ENCODE measurements around the gene HIF3A.
"Not testable (repeated sequence)": the region's sequence is repeated elsewhere in the genome, so short reads cannot be mapped to it uniquely, and the experiment has no call there.

The HIF3A gene

GRCh38 chr19:46299695-46300094, 2.9 kb downstream of the HIF3A start:
- DNase-seq (no peak), ATAC-seq (replicated peaks) (no peak)
- H3K36me3 Mint-ChIP-seq = peaks cover 0 to 2% of the 10 kb centered on the region in 2 donors
- no peak overlapping the region for H3K27ac Mint-ChIP-seq
- peaks cover 2 to 14% of the 10 kb centered on the region in 2 donors for H3K4me1 Mint-ChIP-seq
- H3K4me3 Mint-ChIP-seq = no peak overlapping the region
- peaks cover 3 to 5% of the 10 kb centered on the region in 2 donors for H3K9me3 Mint-ChIP-seq
- H3K27me3 Mint-ChIP-seq = peaks cover 39 to 57% of the 10 kb centered on the region in 2 donors

GRCh38 chr19:46303322-46303690, 6.5 kb downstream of the HIF3A start:
- ATAC-seq (replicated peaks) = no peak

GRCh38 chr19:46303691-46304397, 7.0 kb downstream of the HIF3A start:
- no peak for DNase-seq
- Mint-ChIP-seq H3K9me3 (peaks cover 11 to 13% of the 10 kb centered on the region in 2 donors), H3K4me3 (no peak overlapping the region), H3K36me3 (peaks cover 2 to 3% of the 10 kb centered on the region in 2 donors), H3K27ac (no peak overlapping the region), H3K4me1 (peaks cover under 1 to 3% of the 10 kb centered on the region in 2 donors), H3K27me3 (peaks cover 12 to 17% of the 10 kb centered on the region in 2 donors)
- no peak for ATAC-seq (replicated peaks)

More at GRCh38 chr19:46303322-46303690, 6.5 kb downstream of the HIF3A start:
- peaks cover 17 to 22% of the 10 kb centered on the region in 2 donors for H3K27me3 Mint-ChIP-seq
- peaks cover 2 to 8% of the 10 kb centered on the region in 2 donors for H3K4me1 Mint-ChIP-seq
- H3K36me3 Mint-ChIP-seq = peaks cover 2 to 3% of the 10 kb centered on the region in 2 donors
- peaks cover 11 to 13% of the 10 kb centered on the region in 2 donors for H3K9me3 Mint-ChIP-seq
- H3K27ac Mint-ChIP-seq = no peak overlapping the region
- H3K4me3 Mint-ChIP-seq = no peak overlapping the region
- DNase-seq = no peak

- H3K27ac Mint-ChIP-seq = no peak overlapping the region
- no peaks in the 10 kb centered on the region for H3K4me1 Mint-ChIP-seq
- no peak for DNase-seq
- H3K36me3 Mint-ChIP-seq = peaks cover 2 to 3% of the 10 kb centered on the region in 2 donors
- peaks cover 5% of the 10 kb centered on the region in 2 donors for H3K27me3 Mint-ChIP-seq
- no peak overlapping the region for H3K4me3 Mint-ChIP-seq
- no peak for ATAC-seq (replicated peaks)
- peaks cover 11 to 13% of the 10 kb centered on the region in 2 donors for H3K9me3 Mint-ChIP-seq
Observed at GRCh38 chr19:46306501-46306900, 9.7 kb downstream of the HIF3A start.

GRCh38 chr19:46308510-46308909, 11.7 kb downstream of the HIF3A start:
- DNase-seq = no peak
- H3K27ac Mint-ChIP-seq = no peak overlapping the region
- no peaks in the 10 kb centered on the region for H3K4me1 Mint-ChIP-seq
- no peak overlapping the region for H3K4me3 Mint-ChIP-seq
- ATAC-seq (replicated peaks) = no peak
- peaks cover 10 to 12% of the 10 kb centered on the region in 2 donors for H3K27me3 Mint-ChIP-seq
- H3K9me3 Mint-ChIP-seq = peaks cover 11 to 13% of the 10 kb centered on the region in 2 donors
- H3K36me3 Mint-ChIP-seq = peaks cover 2 to 3% of the 10 kb centered on the region in 2 donors

- ATAC-seq (replicated peaks) (no peak), DNase-seq (no peak)
- Mint-ChIP-seq H3K9me3 (peaks cover 9 to 13% of the 10 kb centered on the region in 2 donors), H3K4me1 (no peaks in the 10 kb centered on the region), H3K27me3 (peaks cover 10 to 12% of the 10 kb centered on the region in 2 donors), H3K36me3 (peaks cover 2 to 3% of the 10 kb centered on the region in 2 donors), H3K27ac (no peak overlapping the region), H3K4me3 (no peak overlapping the region)
Observed at GRCh38 chr19:46309056-46309455, 12.2 kb downstream of the HIF3A start.

GRCh38 chr19:46311444-46311843, 14.6 kb downstream of the HIF3A start:
- Mint-ChIP-seq H3K27ac (no peak overlapping the region), H3K36me3 (no peaks in the 10 kb centered on the region), H3K4me1 (no peaks in the 10 kb centered on the region), H3K4me3 (no peak overlapping the region), H3K27me3 (peaks cover 7 to 16% of the 10 kb centered on the region in 2 donors), H3K9me3 (peaks cover 3 to 4% of the 10 kb centered on the region in 2 donors)
- DNase-seq = no peak
- no peak for ATAC-seq (replicated peaks)

GRCh38 chr19:46313540-46314469, 17.0 kb downstream of the HIF3A start:
- not testable (repeated sequence) for H3K9me3 Mint-ChIP-seq; H3K4me3 Mint-ChIP-seq; H3K36me3 Mint-ChIP-seq; H3K27ac Mint-ChIP-seq; H3K4me1 Mint-ChIP-seq; DNase-seq; ATAC-seq (replicated peaks)
- H3K27me3 Mint-ChIP-seq = peaks cover 13 to 16% of the 10 kb centered on the region in 2 donors

GRCh38 chr19:46317339-46317738, 20.5 kb downstream of the HIF3A start:
- Mint-ChIP-seq H3K4me1 (no peaks in the 10 kb centered on the region), H3K4me3 (no peak overlapping the region), H3K36me3 (no peaks in the 10 kb centered on the region), H3K27me3 (peaks cover 9 to 17% of the 10 kb centered on the region in 2 donors), H3K9me3 (peaks cover 0 to 4% of the 10 kb centered on the region in 2 donors), H3K27ac (no peak overlapping the region)
- DNase-seq (no peak), ATAC-seq (replicated peaks) (no peak)

GRCh38 chr19:46319613-46320012, 22.8 kb downstream of the HIF3A start:
- ATAC-seq (replicated peaks) (no peak), DNase-seq (no peak)
- H3K27ac Mint-ChIP-seq = no peak overlapping the region
- no peaks in the 10 kb centered on the region for H3K4me1 Mint-ChIP-seq
- H3K36me3 Mint-ChIP-seq = no peaks in the 10 kb centered on the region
- no peak overlapping the region for H3K4me3 Mint-ChIP-seq
- H3K9me3 Mint-ChIP-seq = peaks cover 0 to 4% of the 10 kb centered on the region in 2 donors
- H3K27me3 Mint-ChIP-seq = peaks cover 6 to 17% of the 10 kb centered on the region in 2 donors

GRCh38 chr19:46320559-46320958, 23.7 kb downstream of the HIF3A start:
- no peaks in the 10 kb centered on the region for H3K4me1 Mint-ChIP-seq
- no peak overlapping the region for H3K27ac Mint-ChIP-seq
- peaks cover under 1 to 3% of the 10 kb centered on the region in 2 donors for H3K36me3 Mint-ChIP-seq
- no peak overlapping the region for H3K4me3 Mint-ChIP-seq
- H3K9me3 Mint-ChIP-seq = peaks cover 3 to 8% of the 10 kb centered on the region in 2 donors
- no peak for DNase-seq
- peaks cover 9 to 18% of the 10 kb centered on the region in 2 donors for H3K27me3 Mint-ChIP-seq
- no peak for ATAC-seq (replicated peaks)

GRCh38 chr19:46321653-46322052, 24.8 kb downstream of the HIF3A start:
- Mint-ChIP-seq H3K27me3 (peaks cover 10 to 17% of the 10 kb centered on the region in 2 donors), H3K9me3 (peaks cover 8 to 15% of the 10 kb centered on the region in 2 donors), H3K36me3 (peaks cover 1 to 4% of the 10 kb centered on the region in 2 donors), H3K27ac (no peak overlapping the region), H3K4me3 (no peak overlapping the region), H3K4me1 (no peaks in the 10 kb centered on the region)
- ATAC-seq (replicated peaks) (no peak), DNase-seq (no peak)

- H3K27ac Mint-ChIP-seq; ATAC-seq (replicated peaks); H3K4me1 Mint-ChIP-seq; H3K36me3 Mint-ChIP-seq; DNase-seq; H3K4me3 Mint-ChIP-seq: not testable (repeated sequence)
- H3K27me3 Mint-ChIP-seq = peaks cover 5 to 17% of the 10 kb centered on the region in 2 donors
- peaks cover 17 to 19% of the 10 kb centered on the region in 2 donors for H3K9me3 Mint-ChIP-seq
Observed at GRCh38 chr19:46323227-46323626, 26.4 kb downstream of the HIF3A start.

GRCh38 chr19:46324277-46324676, 27.4 kb downstream of the HIF3A start:
- H3K36me3 Mint-ChIP-seq = peaks cover 1 to 5% of the 10 kb centered on the region in 2 donors
- peaks cover 21 to 23% of the 10 kb centered on the region in 2 donors for H3K9me3 Mint-ChIP-seq
- DNase-seq = no peak
- no peak for ATAC-seq (replicated peaks)
- no peak overlapping the region for H3K4me3 Mint-ChIP-seq
- peaks cover 5 to 18% of the 10 kb centered on the region in 2 donors for H3K27me3 Mint-ChIP-seq
- H3K4me1 Mint-ChIP-seq = no peaks in the 10 kb centered on the region
- H3K27ac Mint-ChIP-seq = no peak overlapping the region
